Hypothalamus (tissue), 51 donors: Measurements from ENCODE around the gene NFE2L3.
"Not testable (repeated sequence)": the region's sequence is repeated elsewhere in the genome, so short reads cannot be mapped to it uniquely, and the experiment has no call there.

ENCODE experiments used
- DNase-seq, 51 donors: peaks; one replicate each; lab custom pipeline; 2025; lab: John Stamatoyannopoulos, UW

NFE2L3 gene

GRCh38 chr7:26147030-26147429 is 5.0 kb upstream of the NFE2L3 start:
- no peak for DNase-seq

- DNase-seq: not testable (repeated sequence)
Observed at GRCh38 chr7:26147646-26148306, 4.2 kb upstream of the NFE2L3 start.

- not testable (repeated sequence) for DNase-seq
Observed at GRCh38 chr7:26148307-26148700, 3.7 kb upstream of the NFE2L3 start.

GRCh38 chr7:26149391-26149977 is 2.5 kb upstream of the NFE2L3 start:
- DNase-seq: no peak

GRCh38 chr7:26151096-26151495 is 902 bp upstream of the NFE2L3 start:
- no peak for DNase-seq

GRCh38 chr7:26151650-26151952 is 397 bp upstream of the NFE2L3 start:
- DNase-seq: no peak

GRCh38 chr7:26152782-26153240 is 813 bp downstream of the NFE2L3 start:
- DNase-seq: not testable (repeated sequence)

- DNase-seq: peak in 1 of 51 donors; percentile 1
Observed at GRCh38 chr7:26153241-26153822, 1.3 kb downstream of the NFE2L3 start.

- DNase-seq: peak in 1 of 51 donors; percentile 2
Observed at GRCh38 chr7:26153823-26154783, 2.1 kb downstream of the NFE2L3 start.

- no peak for DNase-seq
Observed at GRCh38 chr7:26155531-26156375, 3.8 kb downstream of the NFE2L3 start.

- no peak for DNase-seq
Observed at GRCh38 chr7:26156451-26157420, 4.7 kb downstream of the NFE2L3 start.

- no peak for DNase-seq
Observed at GRCh38 chr7:26157520-26158105, 5.6 kb downstream of the NFE2L3 start.

- no peak for DNase-seq
Observed at GRCh38 chr7:26159243-26159642, 7.2 kb downstream of the NFE2L3 start.

GRCh38 chr7:26160896-26161295 is 8.9 kb downstream of the NFE2L3 start:
- no peak for DNase-seq

- DNase-seq: no peak
Observed at GRCh38 chr7:26162431-26162830, 10.4 kb downstream of the NFE2L3 start.

- DNase-seq: not testable (repeated sequence)
Observed at GRCh38 chr7:26163804-26164203, 11.8 kb downstream of the NFE2L3 start.

- no peak for DNase-seq
Observed at GRCh38 chr7:26165950-26166683, 14.1 kb downstream of the NFE2L3 start.
